ENCODE data around the gene TTN. TPM values are rescaled to one million over a fixed set of nuclear protein-coding genes. Genes with fewer than 3 reads are reported as not detected.

TTN gene
- total RNA-seq, 1 experiment from 2014 or later: under 0.01 TPM

DNA sequence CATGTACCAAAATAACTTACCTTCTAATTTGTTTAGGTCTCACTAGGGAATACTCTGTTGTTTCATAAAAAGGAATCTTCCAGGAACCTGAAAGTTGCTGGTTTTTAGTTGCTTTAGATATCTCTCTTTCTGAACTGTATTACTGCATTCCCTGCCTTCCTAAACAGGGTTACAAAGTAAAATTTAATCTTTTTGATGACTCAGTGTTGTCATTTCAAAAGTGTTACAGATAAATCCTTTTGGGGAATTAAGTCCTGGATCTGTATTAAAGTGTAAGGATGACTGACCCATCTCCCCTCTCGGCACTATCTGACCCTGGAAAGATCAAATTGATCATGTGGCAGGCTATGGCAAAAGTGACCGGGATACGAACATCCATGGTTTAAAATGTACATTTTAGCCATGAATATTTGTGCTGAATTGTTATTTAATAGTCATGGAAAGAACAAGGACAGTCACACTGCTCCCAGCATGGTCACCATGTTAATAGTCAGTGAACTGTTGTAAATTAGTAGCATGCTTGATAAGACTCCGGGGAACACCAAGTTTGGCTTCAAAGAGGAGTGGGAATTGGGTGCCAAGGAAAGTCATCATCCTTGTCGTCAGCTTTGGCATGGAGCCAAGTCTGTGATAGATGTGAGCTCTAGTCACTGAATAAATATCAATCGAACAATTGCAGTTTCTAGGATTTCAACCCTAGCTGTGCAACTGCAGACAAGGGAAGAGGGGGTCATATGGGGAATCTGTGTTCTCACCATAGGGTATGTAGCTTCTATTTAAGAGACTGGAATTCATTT, 322.8 kb downstream of the TTN start:
- DNase-seq: no peak
- H3K36me3 ChIP-seq (ENCODE audit: insufficient read depth, low read length): peaks cover 1% of the 10 kb centered on the region; the same call in 1 of the 2 replicates
- no peaks in the 10 kb centered on the region for H3K9me2 ChIP-seq (replicated peaks; ENCODE audit: insufficient read depth, low read length)
- peaks cover 88% of the 10 kb centered on the region for H3K79me2 ChIP-seq (ENCODE audit: low read length)
- H3K4me1 ChIP-seq (ENCODE audit: low read length): peaks cover 38% of the 10 kb centered on the region
- H3K9me3 ChIP-seq (ENCODE audit: low read length): no peaks in the 10 kb centered on the region
- no peak overlapping the region for H3K4me3 ChIP-seq (ENCODE audit: low read length)
- 0 out of 2 replicates have a peak, but pooled peaks cover 13% of the 10 kb centered on the region for H4K20me1 ChIP-seq (ENCODE audit: insufficient read depth, low read depth, low read length)
- peak overlapping the region; percentile 90 for H3K4me2 ChIP-seq (ENCODE audit: low read depth, low read length, poor library complexity, severe bottlenecking)
- no peak overlapping the region for H2AFZ ChIP-seq (ENCODE audit: low read length)
- no peak overlapping the region for H3K9ac ChIP-seq (ENCODE audit: low read length)
- no peaks in the 10 kb centered on the region for H3K27me3 ChIP-seq (ENCODE audit: low read length)
- no peak overlapping the region for H3K27ac ChIP-seq (ENCODE audit: low read length)

DNA sequence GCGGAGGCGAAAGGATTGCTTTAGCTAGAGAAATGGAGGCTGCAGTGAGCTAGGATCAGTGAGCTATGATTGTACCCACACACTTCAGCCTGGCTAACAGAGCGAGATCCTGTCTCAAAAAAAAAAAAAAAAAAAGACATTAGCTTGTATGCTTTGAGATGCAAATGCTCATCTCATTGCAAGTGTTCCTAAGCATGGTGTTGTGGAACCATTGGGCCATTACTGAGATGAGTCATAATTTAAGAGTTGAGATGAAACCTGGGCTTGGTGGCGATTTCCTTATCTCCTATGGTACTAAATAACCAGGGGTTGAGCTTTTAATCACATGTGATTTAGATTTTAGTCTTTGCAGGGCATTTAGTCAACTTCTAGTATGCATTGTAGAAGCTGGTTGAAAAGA, 324.8 kb downstream of the TTN start:
- H3K79me2 ChIP-seq (ENCODE audit: low read length): peaks cover 78% of the 10 kb centered on the region
- peak; percentile 87 for DNase-seq
- no peaks in the 10 kb centered on the region; the same call in 1 of the 2 replicates for H3K36me3 ChIP-seq (ENCODE audit: insufficient read depth, low read length)
- no peaks in the 10 kb centered on the region for H3K27me3 ChIP-seq (ENCODE audit: low read length)
- H3K9me3 ChIP-seq (ENCODE audit: low read length): no peaks in the 10 kb centered on the region
- H4K20me1 ChIP-seq (ENCODE audit: insufficient read depth, low read depth, low read length): 0 out of 2 replicates have a peak, but pooled peaks cover 13% of the 10 kb centered on the region
- H3K4me3 ChIP-seq (ENCODE audit: low read length): peak overlapping the region; percentile 77
- H3K4me1 ChIP-seq (ENCODE audit: low read length): peaks cover 42% of the 10 kb centered on the region
- H2AFZ ChIP-seq (ENCODE audit: low read length): no peak overlapping the region
- peak overlapping the region; percentile 56 for H3K27ac ChIP-seq (ENCODE audit: low read length)
- peak overlapping the region; percentile 90 for H3K4me2 ChIP-seq (ENCODE audit: low read depth, low read length, poor library complexity, severe bottlenecking)
- peak overlapping the region; percentile 81 for H3K9ac ChIP-seq (ENCODE audit: low read length)
- no peaks in the 10 kb centered on the region for H3K9me2 ChIP-seq (replicated peaks; ENCODE audit: insufficient read depth, low read length)

DNA sequence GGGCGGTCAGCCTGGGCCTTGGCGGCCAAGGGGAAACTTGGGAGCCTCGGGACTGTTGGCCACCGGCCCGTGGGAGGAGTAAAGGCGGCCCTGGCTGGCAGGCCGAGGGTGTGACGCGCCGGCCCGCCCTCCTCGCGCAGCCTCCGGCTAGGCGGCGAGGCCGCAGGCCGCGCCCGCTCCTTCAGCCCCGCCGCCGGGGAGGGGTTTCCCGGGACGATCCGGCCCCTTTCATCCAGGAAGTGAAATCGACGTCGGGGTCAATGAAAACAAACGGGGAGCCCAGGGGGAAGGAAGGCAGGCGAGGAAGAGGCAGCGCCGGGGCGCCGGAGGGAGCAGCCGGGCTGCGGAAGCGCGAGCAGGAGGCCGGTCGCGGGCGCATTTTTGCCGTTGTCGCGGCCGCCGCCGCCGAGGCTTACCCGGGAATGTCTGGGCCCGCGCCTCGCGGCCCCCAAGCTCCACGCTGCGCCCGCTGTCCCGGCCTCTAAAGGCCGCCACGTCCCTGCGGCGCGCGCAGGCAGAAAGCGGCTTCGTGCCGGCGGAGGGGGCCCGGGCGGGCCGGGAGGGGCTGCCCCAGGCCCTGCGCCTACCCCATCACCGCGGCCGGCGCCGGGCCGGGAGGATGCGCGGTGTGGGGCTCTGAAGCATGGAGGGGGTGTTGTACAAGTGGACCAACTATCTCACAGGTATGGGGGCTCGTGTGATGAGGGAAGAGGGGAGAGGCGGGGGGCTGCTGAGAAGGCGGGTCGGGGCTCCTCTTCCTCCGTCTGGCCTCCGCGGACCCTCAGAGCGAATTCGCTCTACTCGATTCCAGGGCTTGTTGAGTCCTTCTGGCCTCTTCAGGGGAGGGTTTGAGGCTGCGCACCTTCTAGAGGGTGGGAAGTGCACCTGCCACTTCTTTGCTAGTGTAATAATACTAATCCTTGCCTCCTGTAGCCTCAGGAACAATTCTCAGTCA, 326.7 kb downstream of the TTN start, which contains the start of gene PLEKHA3:
PLEKHA3 (plus strand) TSS at position 231 of the 955 bp plus-strand sequence; CDS start at position 644, 413 bp downstream.
- H3K27ac ChIP-seq (ENCODE audit: low read length): peak within 1 kb of the TSS; percentile 84
- 0 out of 2 replicates have a peak, but pooled peaks cover 13% of the 10 kb centered on the region for H4K20me1 ChIP-seq (ENCODE audit: insufficient read depth, low read depth, low read length)
- no peaks in the 10 kb centered on the region for H3K27me3 ChIP-seq (ENCODE audit: low read length)
- H3K4me1 ChIP-seq (ENCODE audit: low read length): peaks cover 52% of the 10 kb centered on the region
- no peaks in the 10 kb centered on the region for H3K9me3 ChIP-seq (ENCODE audit: low read length)
- no peaks in the 10 kb centered on the region; the same call in 1 of the 2 replicates for H3K36me3 ChIP-seq (ENCODE audit: insufficient read depth, low read length)
- DNase-seq: peak; percentile 94
- peak within 1 kb of the TSS; percentile 81 for H3K9ac ChIP-seq (ENCODE audit: low read length)
- H3K79me2 ChIP-seq (ENCODE audit: low read length): peaks cover 78% of the 10 kb centered on the region
- H3K9me2 ChIP-seq (replicated peaks; ENCODE audit: insufficient read depth, low read length): no peaks in the 10 kb centered on the region
- peak within 1 kb of the TSS; percentile 90 for H3K4me2 ChIP-seq (ENCODE audit: low read depth, low read length, poor library complexity, severe bottlenecking)
- H3K4me3 ChIP-seq (ENCODE audit: low read length): peak within 1 kb of the TSS; percentile 77
- H2AFZ ChIP-seq (ENCODE audit: low read length): peak within 1 kb of the TSS; percentile 97

DNA sequence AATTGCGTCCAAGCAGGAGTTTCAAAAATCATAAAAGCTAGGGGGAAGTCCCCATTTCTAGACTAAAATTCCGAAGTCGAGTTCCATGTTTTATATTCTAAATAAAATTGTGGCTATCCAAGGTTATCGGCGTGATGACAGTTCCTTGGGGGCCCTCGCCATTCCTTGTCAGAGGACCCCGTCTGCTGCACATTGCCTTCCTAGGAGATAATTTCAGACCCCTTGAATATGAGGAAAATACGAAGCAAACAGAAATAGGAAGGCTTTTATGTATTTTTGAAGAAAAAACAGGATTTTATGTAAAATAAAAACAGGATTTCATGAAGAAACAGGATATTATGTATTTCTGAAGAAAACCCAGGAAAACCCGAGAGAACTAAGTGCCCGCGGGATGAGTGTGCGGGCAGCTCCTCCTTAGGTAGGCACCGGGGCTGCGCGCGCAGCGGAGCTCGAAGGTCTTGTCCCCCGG, 327.4 kb downstream of the TTN start:
- H3K9me3 ChIP-seq (ENCODE audit: low read length): no peaks in the 10 kb centered on the region
- 0 out of 2 replicates have a peak, but pooled peaks cover 13% of the 10 kb centered on the region for H4K20me1 ChIP-seq (ENCODE audit: insufficient read depth, low read depth, low read length)
- peaks cover 71% of the 10 kb centered on the region for H3K79me2 ChIP-seq (ENCODE audit: low read length)
- H3K4me3 ChIP-seq (ENCODE audit: low read length): peak overlapping the region; percentile 77
- peak overlapping the region; percentile 81 for H3K9ac ChIP-seq (ENCODE audit: low read length)
- no peaks in the 10 kb centered on the region for H3K36me3 ChIP-seq (ENCODE audit: insufficient read depth, low read length)
- peak overlapping the region; percentile 97 for H2AFZ ChIP-seq (ENCODE audit: low read length)
- DNase-seq: no peak
- peak overlapping the region; percentile 84 for H3K27ac ChIP-seq (ENCODE audit: low read length)
- H3K4me1 ChIP-seq (ENCODE audit: low read length): peaks cover 52% of the 10 kb centered on the region
- H3K9me2 ChIP-seq (replicated peaks; ENCODE audit: insufficient read depth, low read length): no peaks in the 10 kb centered on the region
- H3K4me2 ChIP-seq (ENCODE audit: low read depth, low read length, poor library complexity, severe bottlenecking): peak overlapping the region; percentile 90
- no peaks in the 10 kb centered on the region for H3K27me3 ChIP-seq (ENCODE audit: low read length)

DNA sequence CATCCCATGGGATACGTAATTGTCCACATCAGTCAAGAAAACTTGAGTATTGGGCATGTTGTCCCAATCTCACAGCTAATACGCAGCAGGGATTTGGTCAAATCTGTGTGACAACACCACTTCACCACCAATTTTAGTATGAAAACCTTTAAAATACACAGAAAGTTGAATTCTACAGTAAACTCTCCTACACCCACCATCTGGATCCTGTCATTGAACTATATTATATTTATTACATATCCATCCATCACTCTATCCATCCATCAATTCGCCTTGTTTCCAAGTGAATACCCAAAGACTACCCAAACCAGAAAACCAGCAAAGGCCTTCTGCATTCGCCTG, 328.0 kb downstream of the TTN start:
- Histone ChIP-seq H3K9ac (ENCODE audit: low read length) (peak overlapping the region; percentile 81), H3K36me3 (ENCODE audit: insufficient read depth, low read length) (no peaks in the 10 kb centered on the region), H3K27me3 (ENCODE audit: low read length) (no peaks in the 10 kb centered on the region), H3K9me3 (ENCODE audit: low read length) (no peaks in the 10 kb centered on the region), H3K4me2 (ENCODE audit: low read depth, low read length, poor library complexity, severe bottlenecking) (peak overlapping the region; percentile 90), H3K9me2 (replicated peaks; ENCODE audit: insufficient read depth, low read length) (no peaks in the 10 kb centered on the region), H4K20me1 (ENCODE audit: insufficient read depth, low read depth, low read length) (0 out of 2 replicates have a peak, but pooled peaks cover 11% of the 10 kb centered on the region), H3K27ac (ENCODE audit: low read length) (peak overlapping the region; percentile 84), H3K79me2 (ENCODE audit: low read length) (peaks cover 69% of the 10 kb centered on the region), H3K4me3 (ENCODE audit: low read length) (peak overlapping the region; percentile 77), H2AFZ (ENCODE audit: low read length) (peak overlapping the region; percentile 97), H3K4me1 (ENCODE audit: low read length) (peaks cover 49% of the 10 kb centered on the region)
- no peak for DNase-seq

DNA sequence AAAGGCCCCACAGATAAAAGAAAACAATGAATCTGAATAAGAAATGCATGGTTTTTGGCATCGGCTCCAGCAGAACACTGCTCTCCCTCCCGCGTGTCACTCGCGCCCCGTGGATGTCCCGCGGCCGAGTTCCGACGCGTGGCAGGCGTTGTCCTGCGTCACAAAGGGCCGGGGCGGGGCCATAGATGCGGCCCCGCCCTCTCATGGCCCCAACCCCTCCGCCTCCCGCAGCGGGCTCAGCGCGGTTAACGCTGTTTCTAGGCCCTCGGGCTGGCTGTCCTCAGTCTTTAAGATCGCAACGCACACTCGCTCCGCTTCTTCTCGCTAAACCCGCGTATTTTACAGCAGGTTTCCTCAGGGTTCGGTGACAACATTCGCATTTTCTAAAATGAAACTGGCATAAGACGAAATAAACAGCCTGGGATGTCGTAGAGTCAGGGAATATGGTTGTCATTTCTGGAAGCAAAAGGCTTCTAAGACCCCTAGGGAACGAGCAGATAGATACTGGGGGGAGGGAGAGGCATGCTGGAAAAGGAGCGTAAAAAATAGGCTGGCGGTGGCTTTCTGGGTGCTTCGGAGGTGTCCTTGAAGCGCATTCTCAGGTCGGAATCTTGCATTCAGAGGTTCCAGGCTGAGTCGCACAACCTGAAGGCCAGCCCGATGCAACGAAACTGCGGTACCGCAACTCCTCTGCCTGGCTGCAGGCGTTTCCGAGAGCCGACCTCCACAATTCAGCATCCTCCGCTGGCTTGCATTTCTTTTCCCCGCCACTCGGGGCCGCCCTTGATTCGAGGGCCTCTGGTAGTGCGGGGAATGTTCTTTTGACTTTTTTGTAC, 328.6 kb downstream of the TTN start, which contains the start of gene FKBP7:
FKBP7 (minus strand) TSS at position 162 of the 836 bp plus-strand sequence; CDS start at position 61, 101 bp downstream.
- Histone ChIP-seq H3K4me2 (ENCODE audit: low read depth, low read length, poor library complexity, severe bottlenecking) (peak within 1 kb of the TSS; percentile 90), H3K27me3 (ENCODE audit: low read length) (no peaks in the 10 kb centered on the region), H3K9me3 (ENCODE audit: low read length) (no peaks in the 10 kb centered on the region), H3K9me2 (replicated peaks; ENCODE audit: insufficient read depth, low read length) (no peaks in the 10 kb centered on the region), H3K36me3 (ENCODE audit: insufficient read depth, low read length) (no peaks in the 10 kb centered on the region), H3K4me1 (ENCODE audit: low read length) (peaks cover 46% of the 10 kb centered on the region), H3K79me2 (ENCODE audit: low read length) (peaks cover 69% of the 10 kb centered on the region), H4K20me1 (ENCODE audit: insufficient read depth, low read depth, low read length) (0 out of 2 replicates have a peak, but pooled peaks cover 8% of the 10 kb centered on the region), H3K4me3 (ENCODE audit: low read length) (peak within 1 kb of the TSS; percentile 77), H2AFZ (ENCODE audit: low read length) (peak within 1 kb of the TSS; percentile 97), H3K27ac (ENCODE audit: low read length) (peak within 1 kb of the TSS; percentile 84), H3K9ac (ENCODE audit: low read length) (peak within 1 kb of the TSS; percentile 81)
- peak; percentile 92 for DNase-seq

DNA sequence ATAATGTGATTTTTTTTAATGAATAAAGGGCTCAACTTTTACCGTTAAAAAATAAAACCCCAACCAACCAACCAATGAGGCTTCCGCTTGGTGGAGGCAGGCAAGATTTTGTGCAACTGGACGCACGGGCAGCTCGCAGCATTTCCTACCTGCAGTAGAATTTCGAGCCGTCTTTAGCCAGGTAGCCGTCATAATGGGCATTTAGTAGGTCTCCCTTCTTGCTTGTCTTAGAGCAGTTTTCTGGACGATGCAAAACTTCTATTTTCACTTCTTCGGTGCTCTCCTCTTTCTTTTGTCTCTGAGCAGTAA, 329.1 kb downstream of the TTN start:
- Histone ChIP-seq H3K79me2 (ENCODE audit: low read length) (peaks cover 69% of the 10 kb centered on the region), H3K27me3 (ENCODE audit: low read length) (no peaks in the 10 kb centered on the region), H4K20me1 (ENCODE audit: insufficient read depth, low read depth, low read length) (0 out of 2 replicates have a peak, but pooled peaks cover 8% of the 10 kb centered on the region), H3K4me3 (ENCODE audit: low read length) (peak overlapping the region; percentile 77), H2AFZ (ENCODE audit: low read length) (peak overlapping the region; percentile 48; the same call in 1 of the 2 replicates), H3K4me2 (ENCODE audit: low read depth, low read length, poor library complexity, severe bottlenecking) (peak overlapping the region; percentile 90), H3K9ac (ENCODE audit: low read length) (peak overlapping the region; percentile 81), H3K27ac (ENCODE audit: low read length) (peak overlapping the region; percentile 84), H3K9me3 (ENCODE audit: low read length) (no peaks in the 10 kb centered on the region), H3K9me2 (replicated peaks; ENCODE audit: insufficient read depth, low read length) (no peaks in the 10 kb centered on the region), H3K36me3 (ENCODE audit: insufficient read depth, low read length) (no peaks in the 10 kb centered on the region), H3K4me1 (ENCODE audit: low read length) (peaks cover 41% of the 10 kb centered on the region)
- DNase-seq: peak; percentile 69
